OCI-LY7 (cell line): ENCODE results near the gene SPRN. TPM values are rescaled to one million over a fixed set of nuclear protein-coding genes. Genes with fewer than 3 reads are reported as not detected.
"Not testable (repeated sequence)": the region's sequence is repeated elsewhere in the genome, so short reads cannot be mapped to it uniquely, and the experiment has no call there.

Experiments used
- BruUV-seq: library from RNA; stranded (reverse); fragments of 400-500 nt; replicated peaks from 2 replicates; lab custom pipeline; 2021; lab: Mats Ljungman, UMichigan
- CTCF ChIA-PET: fragments of 300-600 bp; sonication (Branson Sonifier 250); formaldehyde crosslinking; loops from one replicate; lab custom pipeline; 2022; ENCODE audit warnings: antibody characterized with exemption; ENCODE audit not compliant: unreplicated experiment; lab: Charles Lee
- POLR2A ChIA-PET: fragments of 300-600 bp; sonication (Branson Sonifier 250); formaldehyde crosslinking; loops from one replicate; lab custom pipeline; 2022; ENCODE audit warnings: antibody characterized with exemption; lab: Charles Lee
- DNase-seq: peaks from one replicate; pipeline ENCODE4 v3.0.0-alpha.2; 2015; ENCODE audit warnings: low spot score
- H2AFZ ChIP-seq: fragments of 200-600 bp; sonication (generic), shearing (Covaris generic); 2 replicates; pipeline ENCODE4 v1.6.1; 2014; ENCODE audit warnings: mild to moderate bottlenecking, antibody characterized with exemption, low read length, moderate library complexity
- H3K27ac ChIP-seq: fragments of 200-600 bp; sonication (generic); 2 replicates; pipeline ENCODE4 v1.5.1; 2014; ENCODE audit warnings: mixed run types, low read depth, mild to moderate bottlenecking, moderate library complexity, low read length, inconsistent platforms; ENCODE audit not compliant: poor library complexity, severe bottlenecking
- H3K36me3 ChIP-seq: fragments of 200-600 bp; sonication (generic); 2 replicates; pipeline ENCODE4 v1.6.1; 2014; ENCODE audit warnings: mild to moderate bottlenecking, antibody characterized with exemption, low read length, moderate library complexity, mixed read lengths; ENCODE audit not compliant: insufficient read depth
- H3K4me1 ChIP-seq: fragments of 200-600 bp; sonication (generic); 2 replicates; pipeline ENCODE4 v1.5.1; 2014; ENCODE audit warnings: mild to moderate bottlenecking, low read length; ENCODE audit not compliant: insufficient read depth, poor library complexity, severe bottlenecking
- H3K4me2 ChIP-seq: fragments of 200-600 bp; sonication (generic); 2 replicates; pipeline ENCODE4 v1.6.1; 2014; ENCODE audit warnings: mild to moderate bottlenecking, low read length
- H3K4me3 ChIP-seq: fragments of 200-600 bp; sonication (generic); 2 replicates; pipeline ENCODE4 v1.5.1; 2014; ENCODE audit warnings: mild to moderate bottlenecking, low read depth, low read length; ENCODE audit not compliant: poor library complexity, severe bottlenecking
- H3K79me2 ChIP-seq: fragments of 200-600 bp; sonication (generic); 2 replicates; pipeline ENCODE4 v1.6.1; 2016; ENCODE audit warnings: low read depth, mild to moderate bottlenecking, low read length, moderate library complexity, mixed read lengths; ENCODE audit not compliant: insufficient read depth
- H3K9me2 ChIP-seq: fragments of 200-600 bp; sonication (generic); 2 replicates; pipeline ENCODE4 v1.6.1; 2016; ENCODE audit warnings: mild to moderate bottlenecking, low read length, mixed read lengths; ENCODE audit not compliant: insufficient read depth
- H3K9me3 ChIP-seq: fragments of 200-600 bp; sonication (generic); 2 replicates; pipeline ENCODE4 v1.6.1; 2014; ENCODE audit warnings: mild to moderate bottlenecking, mixed run types, low read length, mixed read lengths
- H4K20me1 ChIP-seq: fragments of 200-600 bp; sonication (generic); 2 replicates; pipeline ENCODE4 v1.6.1; 2014; ENCODE audit warnings: mild to moderate bottlenecking, antibody characterized with exemption, low read length, moderate library complexity, mixed read lengths; ENCODE audit not compliant: insufficient read depth
- CTCF ChIP-seq: fragments of 200-600 bp; sonication (generic); conservative IDR thresholded peaks from 2 replicates; pipeline ENCODE4 v1.5.1; 2014; ENCODE audit warnings: mild to moderate bottlenecking, antibody characterized with exemption, low read length, moderate library complexity, mixed read lengths
- EZH2phosphoT487 ChIP-seq: fragments of 200-600 bp; sonication (generic); IDR thresholded peaks from 2 replicates; pipeline ENCODE4 v1.6.1; 2018; ENCODE audit warnings: low read depth, borderline replicate concordance, mild to moderate bottlenecking, mixed run types, antibody characterized with exemption, low read length, moderate library complexity, mixed read lengths
- intact Hi-C: fragments of 100-400 bp; cut with micrococcal nuclease; formaldehyde crosslinking; loops from one replicate; pipeline ENCODE4 v1.10.0; 2022; ENCODE audit not compliant: unreplicated experiment
- total RNA-seq, 2 experiments: library from RNA; depleted of rRNA in 1 of 2; stranded (reverse); fragments of >200 nt in 1 of 2; shearing (Covaris generic) in 1 of 2; gene quantifications; 2 replicates each; pipeline ENCODE4 v1.2.3, GENCODE V29; 2014 to 2022

SPRN gene
- total RNA-seq, 2 experiments from 2014 or later, result not detected

GRCh38 chr10:133429571-133429970, 5.1 kb upstream of the SPRN start:
- H4K20me1 ChIP-seq, H3K27ac ChIP-seq, H3K9me2 ChIP-seq, CTCF ChIA-PET, H2AFZ ChIP-seq, intact Hi-C loops, DNase-seq, H3K79me2 ChIP-seq, H3K4me3 ChIP-seq, BruUV-seq, H3K4me2 ChIP-seq, H3K9me3 ChIP-seq, H3K36me3 ChIP-seq, POLR2A ChIA-PET, H3K4me1 ChIP-seq: not testable (repeated sequence)

- H4K20me1 ChIP-seq, H3K4me2 ChIP-seq, BruUV-seq, DNase-seq, H3K4me3 ChIP-seq, intact Hi-C loops, H3K4me1 ChIP-seq, H3K79me2 ChIP-seq, H3K27ac ChIP-seq, CTCF ChIA-PET, POLR2A ChIA-PET, H3K9me3 ChIP-seq, H2AFZ ChIP-seq, H3K9me2 ChIP-seq: not testable (repeated sequence)
- H3K36me3 ChIP-seq, result peaks cover 28% of the 10 kb centered on the region
Observed at GRCh38 chr10:133424102-133424501, 323 bp downstream of the SPRN start.

DNA sequence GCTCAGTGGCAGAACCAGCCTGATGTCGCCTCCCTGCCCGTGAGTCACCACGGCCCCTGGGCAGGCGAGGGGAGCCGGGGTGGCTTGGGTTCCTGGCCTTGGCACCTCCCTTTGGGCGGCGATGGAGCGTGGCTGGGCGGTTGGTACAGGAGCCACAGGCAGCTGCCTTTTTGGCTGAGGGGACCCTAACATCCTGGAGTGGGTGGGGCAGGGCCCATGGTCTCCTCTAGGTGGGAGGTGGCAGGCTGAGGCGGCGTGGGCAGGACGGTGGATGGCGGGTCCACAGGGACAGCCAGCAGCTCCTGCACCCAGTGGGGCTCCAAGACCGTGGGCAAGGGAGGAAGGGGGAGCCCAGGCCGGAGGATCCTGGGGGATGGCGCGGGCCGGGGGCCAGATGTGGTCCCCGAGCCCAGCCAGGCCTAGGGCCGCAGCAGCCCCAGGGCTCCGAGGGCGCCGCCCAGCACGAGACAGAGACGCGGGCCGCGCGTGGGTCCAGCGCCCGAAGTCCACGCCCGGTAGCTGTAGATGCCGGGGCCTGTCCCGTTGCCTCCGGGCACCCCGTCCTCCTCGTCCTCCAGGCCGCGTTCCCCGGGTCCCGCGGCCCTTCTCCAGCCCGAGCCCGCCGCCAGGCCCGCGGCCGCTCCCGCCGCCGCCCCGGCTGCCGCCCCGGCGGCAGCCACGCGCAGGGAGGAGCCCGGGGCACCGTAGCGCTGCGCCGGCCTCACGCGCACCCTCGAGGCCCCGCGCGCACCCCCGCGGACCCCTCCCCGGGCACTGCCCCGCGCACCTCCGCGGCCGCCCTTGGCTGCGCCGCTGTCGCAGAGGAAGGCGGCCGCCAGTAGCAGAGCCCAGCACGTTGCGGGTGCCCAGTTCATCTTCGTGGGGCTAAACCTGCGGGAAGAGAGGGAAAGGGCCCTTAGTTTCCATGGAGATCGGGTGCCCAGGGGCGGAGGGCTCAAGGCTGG, 1.3 kb downstream of the SPRN start:
- no peak for DNase-seq
- Histone ChIP-seq H3K79me2 (no peaks in the 10 kb centered on the region), H3K36me3 (peaks cover 38% of the 10 kb centered on the region), H3K9me2 (no peaks in the 10 kb centered on the region), H4K20me1 (no peaks in the 10 kb centered on the region), H3K9me3 (no peaks in the 10 kb centered on the region), H3K27ac (no peak overlapping the region), H3K4me2 (no peak overlapping the region), H2AFZ (no peak overlapping the region), H3K4me1 (no peaks in the 10 kb centered on the region), H3K4me3 (no peak overlapping the region)
- CTCF ChIA-PET, result no interaction called here
- TF ChIP-seq CTCF (no peak), EZH2phosphoT487 (no peak)
- POLR2A ChIA-PET, result no interaction called here
- no TSS peak for BruUV-seq
- intact Hi-C loops, result no loop called here
